Stimulated activated CD4-positive, alpha-beta T cell treated with anti-CD3 and anti-CD28 coated beads, Interleukin-2, amount 100 ng/mL, for 24 hours (primary cell): ENCODE data around the gene NUDT8.

Experiments used
- DNase-seq, 2 donors: peaks; one replicate each; pipeline ENCODE4 v3.0.0-alpha.2; 2020

NUDT8 gene

GRCh38 chr11:67585911-67586310, 43.8 kb downstream of the NUDT8 start:
- DNase-seq: no peak

- DNase-seq: no peak
Observed at GRCh38 chr11:67584881-67585873, 44.6 kb downstream of the NUDT8 start.

DNA sequence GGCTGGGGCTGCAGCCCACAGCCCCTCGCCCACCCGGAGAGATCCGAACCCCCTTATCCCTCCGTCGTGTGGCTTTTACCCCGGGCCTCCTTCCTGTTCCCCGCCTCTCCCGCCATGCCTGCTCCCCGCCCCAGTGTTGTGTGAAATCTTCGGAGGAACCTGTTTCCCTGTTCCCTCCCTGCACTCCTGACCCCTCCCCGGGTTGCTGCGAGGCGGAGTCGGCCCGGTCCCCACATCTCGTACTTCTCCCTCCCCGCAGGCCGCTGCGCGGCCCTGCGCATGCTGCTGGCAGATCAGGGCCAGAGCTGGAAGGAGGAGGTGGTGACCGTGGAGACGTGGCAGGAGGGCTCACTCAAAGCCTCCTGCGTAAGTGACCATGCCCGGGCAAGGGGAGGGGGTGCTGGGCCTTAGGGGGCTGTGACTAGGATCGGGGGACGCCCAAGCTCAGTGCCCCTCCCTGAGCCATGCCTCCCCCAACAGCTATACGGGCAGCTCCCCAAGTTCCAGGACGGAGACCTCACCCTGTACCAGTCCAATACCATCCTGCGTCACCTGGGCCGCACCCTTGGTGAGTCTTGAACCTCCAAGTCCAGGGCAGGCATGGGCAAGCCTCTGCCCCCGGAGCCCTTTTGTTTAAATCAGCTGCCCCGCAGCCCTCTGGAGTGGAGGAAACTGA, 45.4 kb downstream of the NUDT8 start:
- DNase-seq: peak; percentile 48 to 53

- peak; percentile 83 to 89 for DNase-seq
Observed at GRCh38 chr11:67583247-67584204, 46.2 kb downstream of the NUDT8 start, which contains the start of gene GSTP1. GSTP1 (plus strand) TSS chr11:67583812; CDS start chr11:67583844, 32 bp downstream.

- DNase-seq: no peak
Observed at GRCh38 chr11:67582011-67582410, 47.7 kb downstream of the NUDT8 start.

- DNase-seq: no peak
Observed at GRCh38 chr11:67581469-67581868, 48.3 kb downstream of the NUDT8 start.

- no peak for DNase-seq
Observed at GRCh38 chr11:67577951-67578350, 51.8 kb downstream of the NUDT8 start.
